ENCODE data around the gene TMEM8B. TPM values are rescaled to one million over a fixed set of nuclear protein-coding genes. Genes with fewer than 3 reads are reported as not detected.
A peak's percentile ranks its signal among the peaks of the same experiment; 100 is the strongest.

TMEM8B gene
- total RNA-seq, 2 donors from 2014 or later = 14.6 to 24.2 TPM

- Histone ChIP-seq H3K4me3 (no peak overlapping the region), H3K36me3 (no peaks in the 10 kb centered on the region), H3K27me3 (replicated peaks; ENCODE audit: insufficient read depth) (no peaks in the 10 kb centered on the region), H3K27ac (no peak overlapping the region), H3K4me1 (ENCODE audit: control insufficient read depth in 1 of 2, low read depth in 2 of 2) (peaks cover 0 to 13% of the 10 kb centered on the region in 2 donors), H3K9me3 (no peaks in the 10 kb centered on the region)
- TF ChIP-seq CTCF (IDR thresholded peaks at IDR 0.05) = no peak
- DNase-seq (ENCODE audit: low spot score) = no peak
- ATAC-seq (ENCODE audit: insufficient number of reproducible peaks, low FRiP score, low read depth) = no peak
Measured at GRCh38 chr9:35822926-35823325, 6.1 kb upstream of the TMEM8B start.

GRCh38 chr9:35826071-35826701, 2.8 kb upstream of the TMEM8B start:
- no peaks in the 10 kb centered on the region for H3K9me3 ChIP-seq
- no peaks in the 10 kb centered on the region for H3K36me3 ChIP-seq
- DNase-seq (ENCODE audit: low spot score) (no peak), ATAC-seq (ENCODE audit: insufficient number of reproducible peaks, low FRiP score, low read depth) (peak; percentile 33)
- H3K4me1 ChIP-seq (ENCODE audit: control insufficient read depth in 1 of 2, low read depth in 2 of 2) = peaks cover 11 to 35% of the 10 kb centered on the region in 2 donors
- no peak overlapping the region for H3K4me3 ChIP-seq
- TF ChIP-seq CTCF (IDR thresholded peaks at IDR 0.05) = peak; percentile 71
- no peak overlapping the region for H3K27ac ChIP-seq
- no peaks in the 10 kb centered on the region for H3K27me3 ChIP-seq (replicated peaks; ENCODE audit: insufficient read depth)

GRCh38 chr9:35827486-35827885, 1.5 kb upstream of the TMEM8B start:
- peak; percentile 23 for ATAC-seq (ENCODE audit: insufficient number of reproducible peaks, low FRiP score, low read depth)
- no peak for DNase-seq (ENCODE audit: low spot score)
- H3K4me3 ChIP-seq = no peak overlapping the region
- H3K36me3 ChIP-seq = no peaks in the 10 kb centered on the region
- no peaks in the 10 kb centered on the region for H3K27me3 ChIP-seq (replicated peaks; ENCODE audit: insufficient read depth)
- no peaks in the 10 kb centered on the region for H3K9me3 ChIP-seq
- TF ChIP-seq CTCF (IDR thresholded peaks at IDR 0.05) = no peak
- H3K27ac ChIP-seq = peak overlapping the region; percentile 77 to 88
- H3K4me1 ChIP-seq (ENCODE audit: control insufficient read depth in 1 of 2, low read depth in 2 of 2) = peaks cover 11 to 48% of the 10 kb centered on the region in 2 donors

- Histone ChIP-seq H3K9me3 (no peaks in the 10 kb centered on the region), H3K36me3 (no peaks in the 10 kb centered on the region), H3K27ac (peak within 1 kb of the TSS; percentile 87 to 88), H3K27me3 (replicated peaks; ENCODE audit: insufficient read depth) (no peaks in the 10 kb centered on the region), H3K4me1 (ENCODE audit: control insufficient read depth in 1 of 2, low read depth in 2 of 2) (peaks cover 14 to 60% of the 10 kb centered on the region in 2 donors), H3K4me3 (peak within 1 kb of the TSS; percentile 88)
- no peak for TF ChIP-seq CTCF (IDR thresholded peaks at IDR 0.05)
- DNase-seq (ENCODE audit: low spot score) (no peak), ATAC-seq (ENCODE audit: insufficient number of reproducible peaks, low FRiP score, low read depth) (no peak)
Measured at GRCh38 chr9:35828716-35829083, 328 bp upstream of the TMEM8B start, which contains the start of gene FAM221B. Gene FAM221B, minus strand, starts transcription at chr9:35828732. Its CDS starts 2,571 bp downstream, at chr9:35826161.

- Histone ChIP-seq H3K27me3 (replicated peaks; ENCODE audit: insufficient read depth) (no peaks in the 10 kb centered on the region), H3K36me3 (no peaks in the 10 kb centered on the region), H3K4me1 (ENCODE audit: control insufficient read depth in 1 of 2, low read depth in 2 of 2) (peaks cover 15 to 68% of the 10 kb centered on the region in 2 donors), H3K9me3 (no peaks in the 10 kb centered on the region), H3K27ac (peak overlapping the region; percentile 87 to 88), H3K4me3 (peak overlapping the region; percentile 88)
- ATAC-seq (ENCODE audit: insufficient number of reproducible peaks, low FRiP score, low read depth) (no peak), DNase-seq (ENCODE audit: low spot score) (no peak)
- no peak for TF ChIP-seq CTCF (IDR thresholded peaks at IDR 0.05)
Measured at GRCh38 chr9:35829764-35830096, 702 bp downstream of the TMEM8B start.

Measured in thoracic aorta (tissue), 2 donors.